Astrocyte of the cerebellum (primary cell): ENCODE data around the gene BMF.

Experiments
- DNase-seq: peaks from one replicate; pipeline ENCODE4 v3.0.0-alpha.2; 2011; ENCODE audit warnings: low read depth
- H3K4me3 ChIP-seq: 2 replicates; pipeline ENCODE4 v1.5.1; 2011; ENCODE audit warnings: mild to moderate bottlenecking, low read depth, low read length, moderate library complexity
- in situ Hi-C: cut with HindIII; loops from 2 replicates; pipeline ENCODE4 v1.10.0; 2017; ENCODE audit warnings: low sequenced_read_pairs
- TF ChIP-seq, protein P1 (sequence below): IDR thresholded peaks from 2 replicates; pipeline ENCODE4 v1.5.1; 2012; ENCODE audit warnings: low read length, low read depth, moderate library complexity, mild to moderate bottlenecking; ENCODE audit errors: missing control alignments

The BMF gene

DNA sequence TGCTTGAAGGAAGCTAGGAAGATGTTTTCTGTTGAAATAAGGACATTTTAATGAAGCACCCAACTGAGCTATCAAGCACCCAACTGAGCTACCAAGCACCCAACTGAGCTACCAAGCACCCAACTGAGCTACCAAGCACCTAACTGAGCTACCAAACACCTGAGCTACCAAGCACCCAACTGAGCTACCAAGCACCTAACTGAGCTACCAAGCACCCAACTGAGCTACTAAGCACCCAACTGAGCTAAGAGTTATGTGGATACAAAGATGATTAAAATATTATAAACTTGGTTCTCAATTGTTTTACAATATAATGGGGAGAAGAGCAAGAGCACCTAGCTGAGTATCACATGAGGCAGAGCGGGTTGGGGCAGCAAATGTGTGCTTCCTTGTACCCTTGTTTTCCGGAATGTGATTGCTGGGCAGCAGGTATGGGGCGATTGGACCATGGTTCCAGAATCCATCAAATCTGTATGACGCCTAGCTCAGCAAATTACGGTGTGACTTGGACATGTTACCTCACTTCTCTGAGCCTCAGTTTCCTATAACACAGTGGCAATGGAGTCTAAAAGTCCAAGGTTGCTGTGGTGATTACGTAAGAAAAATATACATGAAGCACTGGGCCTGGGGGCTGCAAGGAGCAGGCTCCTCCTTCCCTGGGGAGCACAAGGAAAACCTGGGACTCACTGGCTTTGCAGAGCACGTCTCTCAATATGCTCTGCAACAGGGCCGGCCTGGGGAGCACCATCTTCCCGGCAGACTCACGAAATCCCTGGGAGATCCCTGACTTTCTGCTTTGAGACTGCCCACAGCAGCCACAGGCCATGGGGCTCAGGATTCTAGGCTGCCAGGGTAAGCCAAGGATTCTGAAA is 11.3 kb downstream of the BMF start:
- no peak for DNase-seq
- TF ChIP-seq, protein P1, sequence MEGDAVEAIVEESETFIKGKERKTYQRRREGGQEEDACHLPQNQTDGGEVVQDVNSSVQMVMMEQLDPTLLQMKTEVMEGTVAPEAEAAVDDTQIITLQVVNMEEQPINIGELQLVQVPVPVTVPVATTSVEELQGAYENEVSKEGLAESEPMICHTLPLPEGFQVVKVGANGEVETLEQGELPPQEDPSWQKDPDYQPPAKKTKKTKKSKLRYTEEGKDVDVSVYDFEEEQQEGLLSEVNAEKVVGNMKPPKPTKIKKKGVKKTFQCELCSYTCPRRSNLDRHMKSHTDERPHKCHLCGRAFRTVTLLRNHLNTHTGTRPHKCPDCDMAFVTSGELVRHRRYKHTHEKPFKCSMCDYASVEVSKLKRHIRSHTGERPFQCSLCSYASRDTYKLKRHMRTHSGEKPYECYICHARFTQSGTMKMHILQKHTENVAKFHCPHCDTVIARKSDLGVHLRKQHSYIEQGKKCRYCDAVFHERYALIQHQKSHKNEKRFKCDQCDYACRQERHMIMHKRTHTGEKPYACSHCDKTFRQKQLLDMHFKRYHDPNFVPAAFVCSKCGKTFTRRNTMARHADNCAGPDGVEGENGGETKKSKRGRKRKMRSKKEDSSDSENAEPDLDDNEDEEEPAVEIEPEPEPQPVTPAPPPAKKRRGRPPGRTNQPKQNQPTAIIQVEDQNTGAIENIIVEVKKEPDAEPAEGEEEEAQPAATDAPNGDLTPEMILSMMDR = no peak
- no peak overlapping the region for H3K4me3 ChIP-seq
- in situ Hi-C loops = no loop called here

DNA sequence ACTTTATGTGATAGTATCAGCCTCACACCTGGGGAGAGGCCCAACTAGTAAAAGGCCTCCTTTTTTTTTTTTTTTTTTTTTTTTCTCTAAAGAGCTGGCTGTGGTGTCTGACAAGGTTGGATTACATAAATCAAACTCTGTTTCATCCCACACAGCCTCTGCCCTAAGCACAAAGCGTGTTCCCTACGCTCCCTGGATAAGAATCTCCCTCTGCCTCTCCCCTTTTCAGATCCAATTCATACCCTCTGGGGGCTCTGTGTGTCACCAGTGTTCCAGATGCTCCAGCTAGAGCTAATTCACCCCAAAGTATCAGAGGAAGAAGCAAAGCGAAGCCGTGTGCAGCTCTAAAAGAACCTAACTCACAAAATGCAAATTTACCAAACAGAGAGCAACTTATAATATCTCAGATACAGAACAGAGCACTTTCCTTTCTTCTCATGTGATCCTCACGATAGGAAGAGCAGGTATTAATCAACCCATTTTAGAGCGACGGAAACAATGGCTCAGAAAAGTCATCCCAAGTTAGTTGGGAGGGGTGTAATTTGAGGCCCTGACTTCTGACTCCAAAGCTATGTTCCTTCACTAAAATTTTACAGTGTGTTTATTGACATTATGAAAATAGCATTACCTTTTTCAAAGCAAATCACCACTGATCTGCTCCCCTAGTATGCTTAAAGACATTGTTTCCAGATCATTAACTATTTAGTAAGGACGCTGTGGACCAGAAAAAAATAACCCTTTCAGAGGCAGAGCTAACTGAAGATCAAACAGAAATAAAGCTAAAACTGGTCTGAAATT is 12.4 kb downstream of the BMF start:
- no peak overlapping the region for H3K4me3 ChIP-seq
- DNase-seq = no peak
- TF ChIP-seq, protein P1 = no peak
- in situ Hi-C loops = no loop called here

DNA sequence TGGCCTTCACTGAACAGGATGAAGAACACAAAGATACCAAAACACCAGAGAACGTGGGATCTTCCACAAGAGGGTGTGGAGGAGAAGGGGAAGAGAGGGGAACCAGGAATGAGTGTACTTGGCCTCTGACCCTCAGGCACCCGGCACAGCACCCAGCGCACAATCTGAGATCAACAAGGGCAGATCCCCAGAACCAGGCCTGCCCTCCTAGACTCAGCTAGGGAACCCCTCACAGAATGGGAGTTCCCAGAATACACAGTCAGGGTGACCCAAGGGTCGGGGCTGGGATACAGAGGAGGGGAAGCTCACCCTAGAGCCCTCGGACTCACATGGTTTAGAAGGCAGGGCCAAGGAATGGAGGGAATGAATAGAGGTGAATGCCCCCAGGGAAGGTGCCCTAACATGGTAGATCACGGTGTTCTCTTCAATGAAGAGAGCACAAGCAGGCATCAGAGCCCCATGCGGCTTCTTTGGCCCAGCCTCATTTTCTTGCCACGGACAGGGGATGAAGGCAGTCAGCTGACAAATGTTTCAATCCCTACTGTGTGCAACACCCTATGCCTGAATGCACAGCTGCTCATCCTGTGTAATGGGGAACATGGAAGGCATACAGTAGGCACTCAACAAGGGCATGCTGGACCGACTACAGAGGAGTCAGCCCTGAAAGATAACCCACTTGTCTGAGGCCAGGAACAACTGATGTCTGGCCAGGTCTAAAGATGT is 13.1 kb downstream of the BMF start:
- TF ChIP-seq, protein P1 = no peak
- in situ Hi-C loops = no loop called here
- no peak overlapping the region for H3K4me3 ChIP-seq
- no peak for DNase-seq

DNA sequence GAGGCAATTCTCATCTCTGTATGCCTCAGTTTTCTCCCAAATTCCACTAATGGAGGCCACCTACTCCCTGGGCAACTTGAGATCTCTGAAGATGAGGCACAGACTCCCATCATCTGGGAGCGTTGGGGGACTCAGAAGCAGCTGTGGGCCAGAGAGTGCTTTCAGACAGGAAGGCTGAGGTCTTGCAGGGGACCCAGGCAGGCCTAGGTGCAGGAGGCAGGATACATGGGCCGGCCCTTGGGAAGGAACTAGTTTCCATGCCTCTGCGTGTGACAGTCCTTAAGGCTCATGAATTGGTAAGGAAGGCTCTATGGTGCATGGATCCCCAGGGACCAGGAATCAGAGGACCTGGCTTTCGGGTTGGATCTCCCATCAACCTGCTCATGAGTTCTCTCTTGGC is 14.5 kb downstream of the BMF start:
- in situ Hi-C loops = no loop called here
- no peak for DNase-seq
- TF ChIP-seq, protein P1 = no peak
- no peak overlapping the region for H3K4me3 ChIP-seq

DNA sequence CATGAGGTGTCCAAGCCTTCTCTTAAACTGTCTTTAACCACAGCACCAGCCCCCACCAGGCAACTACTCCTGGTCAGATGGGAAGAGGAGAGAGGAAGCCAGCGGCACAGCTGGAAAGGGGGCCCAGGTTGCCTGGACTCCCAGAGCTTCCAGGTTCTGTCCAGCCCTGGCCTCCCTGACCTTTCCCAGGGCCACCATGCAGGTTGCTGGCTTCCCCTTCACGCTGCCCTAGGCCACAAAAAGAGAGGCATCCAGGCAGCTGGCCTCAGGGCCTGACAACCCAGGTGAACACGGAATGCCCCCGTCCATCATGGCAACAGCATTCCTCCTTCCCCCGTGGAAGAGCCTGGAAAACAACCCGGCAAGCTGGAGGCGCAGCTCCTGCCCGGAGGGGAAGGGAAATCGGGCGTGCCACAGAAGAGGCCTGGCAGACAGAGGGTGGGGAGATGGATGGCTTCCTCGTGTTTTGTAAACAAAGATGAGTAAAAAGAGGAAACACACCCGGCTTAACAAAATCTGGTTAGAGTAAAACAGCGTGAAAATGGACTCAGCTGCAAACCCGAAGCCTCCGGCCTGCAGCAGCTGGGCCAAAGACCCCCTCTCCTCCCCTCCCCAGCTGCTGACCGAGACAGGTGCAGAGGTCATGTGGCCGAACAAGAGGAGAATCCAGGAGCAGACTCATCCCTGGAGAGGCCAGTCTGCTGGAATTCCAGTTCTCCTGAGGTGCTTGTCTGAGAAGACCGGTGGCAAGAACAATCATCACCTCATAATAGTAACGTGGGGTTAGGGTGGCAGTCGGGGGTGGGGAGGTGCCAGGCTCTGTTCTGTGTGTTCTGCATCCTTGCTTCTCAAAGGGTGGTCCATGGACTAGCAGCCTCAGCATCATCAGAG is 15.5 kb downstream of the BMF start:
- in situ Hi-C loops = no loop called here
- TF ChIP-seq, protein P1 = no peak
- no peak overlapping the region for H3K4me3 ChIP-seq
- no peak for DNase-seq
